Upper lobe of right lung (tissue), 1 donor: Measurements from ENCODE around the gene CDC25B. TPM values are rescaled to one million over a fixed set of nuclear protein-coding genes. Genes with fewer than 3 reads are reported as not detected.

Experiments used
- ATAC-seq: fragments of 200-7000 bp; cut with Tn5 transposase; one replicate; pipeline ENCODE4 v1.9.1; 2020; ENCODE audit warnings: mild to moderate bottlenecking, moderate library complexity
- DNase-seq: peaks from one replicate; pipeline ENCODE4 v3.0.0-alpha.2; 2020
- H3K27ac ChIP-seq: fragments of 200-600 bp; one replicate; pipeline ENCODE4 v1.8.0; 2022
- H3K27me3 ChIP-seq: fragments of 200-600 bp; one replicate; pipeline ENCODE4 v1.8.0; 2022; ENCODE audit warnings: mild to moderate bottlenecking
- H3K36me3 ChIP-seq: fragments of 200-600 bp; one replicate; pipeline ENCODE4 v1.8.0; 2022
- H3K4me1 ChIP-seq: fragments of 200-600 bp; one replicate; pipeline ENCODE4 v1.8.0; 2022
- H3K4me3 ChIP-seq: fragments of 200-600 bp; one replicate; pipeline ENCODE4 v1.8.0; 2022; ENCODE audit warnings: mild to moderate bottlenecking
- H3K9me3 ChIP-seq: fragments of 200-600 bp; one replicate; pipeline ENCODE4 v1.8.0; 2022
- CTCF ChIP-seq: fragments of 200-600 bp; IDR thresholded peaks from one replicate; pipeline ENCODE4 v1.8.0; 2022; ENCODE audit warnings: antibody characterized with exemption
- intact Hi-C: fragments of 100-400 bp; cut with DNase I; formaldehyde crosslinking; loops from one replicate; pipeline ENCODE4 v1.11.0; 2022
- total RNA-seq: library from RNA; stranded (reverse); fragmentation: NEBNext Ultra II Directional; extraction: Animal tissue kit (Norgen Biotek cat#: 25700); gene quantifications from one replicate; pipeline ENCODE4 v1.2.1, GENCODE V29; 2021
- donor health status: DM: no; HTN: yes; CAD: no; lungs with severe emphysema.

CDC25B gene
- total RNA-seq, 1 donor from 2014 or later: 136 TPM

- TF ChIP-seq CTCF: no peak
- DNase-seq (no peak), ATAC-seq (no peak)
- intact Hi-C loops: no loop called here
- H3K27me3 ChIP-seq: peaks cover 10% of the 10 kb centered on the region
- H3K4me1 ChIP-seq: peaks cover 12% of the 10 kb centered on the region
- peaks cover 4% of the 10 kb centered on the region for H3K36me3 ChIP-seq
- no peak overlapping the region for H3K27ac ChIP-seq
- no peak overlapping the region for H3K4me3 ChIP-seq
- H3K9me3 ChIP-seq: no peaks in the 10 kb centered on the region
These were observed 41.9 kb upstream of the CDC25B start for GRCh38 chr20:3754276-3754630.

- H3K36me3 ChIP-seq: peaks cover 4% of the 10 kb centered on the region
These were observed 40.8 kb upstream of the CDC25B start for GRCh38 chr20:3755269-3755668.

DNA sequence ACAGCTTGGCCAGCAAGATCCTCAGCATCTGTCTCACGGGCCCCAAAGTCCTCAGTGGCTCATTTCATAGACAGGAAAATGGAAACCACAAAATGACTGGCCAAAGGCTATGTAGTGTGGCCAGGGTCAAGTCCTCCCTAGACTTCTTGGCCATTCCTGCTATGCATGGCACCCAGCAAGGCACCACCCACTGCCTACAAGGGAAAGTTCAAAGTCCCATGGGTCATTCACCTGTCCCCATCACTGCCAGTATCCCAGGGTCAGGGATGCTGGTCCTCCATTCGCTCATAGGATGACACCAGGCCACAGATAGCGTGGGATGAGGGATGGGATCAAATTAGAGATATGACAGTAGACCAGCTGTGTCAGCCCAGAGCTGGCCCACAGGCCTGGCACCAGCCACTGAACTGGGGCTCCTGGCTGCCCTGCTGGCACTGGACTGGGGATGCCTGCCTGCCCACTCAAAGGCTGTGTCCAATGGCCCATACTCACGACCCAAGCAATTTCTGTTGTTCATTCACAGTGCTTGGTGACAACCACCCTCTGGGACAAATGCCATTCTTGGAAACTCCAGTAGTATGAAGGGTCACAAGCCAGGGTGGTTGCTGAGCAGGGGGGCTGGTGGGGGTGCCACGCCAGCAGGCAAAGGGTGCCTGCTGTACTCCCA, 40.2 kb upstream of the CDC25B start:
- intact Hi-C loops: no loop called here
- no peak for DNase-seq
- peaks cover 12% of the 10 kb centered on the region for H3K4me1 ChIP-seq

More at GRCh38 chr20:3755269-3755668, 40.8 kb upstream of the CDC25B start:
- Histone ChIP-seq H3K4me3 (no peak overlapping the region), H3K4me1 (peaks cover 12% of the 10 kb centered on the region), H3K9me3 (no peaks in the 10 kb centered on the region), H3K27me3 (no peaks in the 10 kb centered on the region), H3K27ac (no peak overlapping the region)
- TF ChIP-seq CTCF: no peak
- no peak for DNase-seq
- ATAC-seq: no peak
- intact Hi-C loops: no loop called here

GRCh38 chr20:3757268-3757667, 38.8 kb upstream of the CDC25B start:
- intact Hi-C loops: no loop called here
- H3K27ac ChIP-seq: no peak overlapping the region

More for the DNA sequence above, 40.2 kb upstream of the CDC25B start:
- Histone ChIP-seq H3K27me3 (no peaks in the 10 kb centered on the region), H3K27ac (no peak overlapping the region), H3K4me3 (no peak overlapping the region), H3K9me3 (no peaks in the 10 kb centered on the region), H3K36me3 (peaks cover 4% of the 10 kb centered on the region)
- TF ChIP-seq CTCF: no peak
- no peak for ATAC-seq

DNA sequence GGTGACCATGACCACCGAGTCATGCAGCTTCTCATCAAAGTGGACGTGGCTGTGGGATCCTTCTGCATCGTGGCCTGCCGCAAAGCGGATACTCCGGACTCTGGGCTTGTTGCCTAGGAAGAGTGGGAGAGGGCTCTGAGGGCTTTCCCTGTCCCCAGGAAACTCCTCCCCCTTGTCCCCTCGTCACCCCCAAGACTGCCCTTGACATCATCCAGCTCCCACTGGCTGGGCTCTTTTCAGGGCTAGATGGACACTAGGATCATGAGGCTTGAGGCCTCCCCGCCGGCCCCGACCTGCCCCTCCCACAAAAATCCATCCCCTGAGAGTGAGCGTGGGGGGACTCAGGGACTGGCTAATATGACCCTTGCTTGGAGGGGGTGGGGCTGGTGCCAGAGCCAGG, 37.5 kb upstream of the CDC25B start:
- peaks cover 8% of the 10 kb centered on the region for H3K36me3 ChIP-seq
- H3K4me3 ChIP-seq: no peak overlapping the region
- H3K4me1 ChIP-seq: peaks cover 12% of the 10 kb centered on the region
- H3K27me3 ChIP-seq: no peaks in the 10 kb centered on the region
- no peak for ATAC-seq
- H3K9me3 ChIP-seq: no peaks in the 10 kb centered on the region
- no peak for DNase-seq
- intact Hi-C loops: no loop called here
- no peak overlapping the region for H3K27ac ChIP-seq
- TF ChIP-seq CTCF: no peak

More at GRCh38 chr20:3757268-3757667, 38.8 kb upstream of the CDC25B start:
- no peak for ATAC-seq
- TF ChIP-seq CTCF: no peak
- Histone ChIP-seq H3K27me3 (no peaks in the 10 kb centered on the region), H3K36me3 (peaks cover 8% of the 10 kb centered on the region), H3K4me3 (no peak overlapping the region), H3K4me1 (peaks cover 12% of the 10 kb centered on the region), H3K9me3 (no peaks in the 10 kb centered on the region)
- DNase-seq: no peak
